Hair follicle dermal papilla cell (primary cell): ENCODE results near the gene NAV1. TPM values are rescaled to one million over a fixed set of nuclear protein-coding genes. Genes with fewer than 3 reads are reported as not detected.

Experiments used
- total RNA-seq: library from RNA; depleted of rRNA; stranded (reverse); fragments of >200 nt; gene quantifications from 2 replicates; pipeline ENCODE4 v1.2.3, GENCODE V29; 2012

Gene NAV1, protein sequence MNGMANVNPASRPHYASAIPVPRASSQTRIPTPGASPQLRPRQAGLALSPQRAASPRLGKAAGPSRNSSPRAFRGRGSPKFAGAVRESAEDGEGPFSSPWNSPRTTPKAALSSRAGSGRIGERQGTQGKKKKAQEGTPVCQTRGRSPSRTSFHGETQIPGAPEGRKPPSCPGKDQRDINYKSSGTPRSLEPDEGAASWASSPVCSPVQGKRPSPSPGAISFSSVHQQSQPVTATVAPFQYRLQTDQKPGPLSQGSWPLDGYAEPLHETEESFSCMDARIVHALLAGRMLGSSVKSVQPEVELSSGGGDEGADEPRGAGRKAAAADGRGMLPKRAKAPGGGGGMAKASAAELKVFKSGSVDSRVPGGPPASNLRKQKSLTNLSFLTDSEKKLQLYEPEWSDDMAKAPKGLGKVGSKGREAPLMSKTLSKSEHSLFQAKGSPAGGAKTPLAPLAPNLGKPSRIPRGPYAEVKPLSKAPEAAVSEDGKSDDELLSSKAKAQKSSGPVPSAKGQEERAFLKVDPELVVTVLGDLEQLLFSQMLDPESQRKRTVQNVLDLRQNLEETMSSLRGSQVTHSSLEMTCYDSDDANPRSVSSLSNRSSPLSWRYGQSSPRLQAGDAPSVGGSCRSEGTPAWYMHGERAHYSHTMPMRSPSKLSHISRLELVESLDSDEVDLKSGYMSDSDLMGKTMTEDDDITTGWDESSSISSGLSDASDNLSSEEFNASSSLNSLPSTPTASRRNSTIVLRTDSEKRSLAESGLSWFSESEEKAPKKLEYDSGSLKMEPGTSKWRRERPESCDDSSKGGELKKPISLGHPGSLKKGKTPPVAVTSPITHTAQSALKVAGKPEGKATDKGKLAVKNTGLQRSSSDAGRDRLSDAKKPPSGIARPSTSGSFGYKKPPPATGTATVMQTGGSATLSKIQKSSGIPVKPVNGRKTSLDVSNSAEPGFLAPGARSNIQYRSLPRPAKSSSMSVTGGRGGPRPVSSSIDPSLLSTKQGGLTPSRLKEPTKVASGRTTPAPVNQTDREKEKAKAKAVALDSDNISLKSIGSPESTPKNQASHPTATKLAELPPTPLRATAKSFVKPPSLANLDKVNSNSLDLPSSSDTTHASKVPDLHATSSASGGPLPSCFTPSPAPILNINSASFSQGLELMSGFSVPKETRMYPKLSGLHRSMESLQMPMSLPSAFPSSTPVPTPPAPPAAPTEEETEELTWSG (N-terminal part only)
- 67.5 and 78.9 TPM in 2 replicates for total RNA-seq

DNA sequence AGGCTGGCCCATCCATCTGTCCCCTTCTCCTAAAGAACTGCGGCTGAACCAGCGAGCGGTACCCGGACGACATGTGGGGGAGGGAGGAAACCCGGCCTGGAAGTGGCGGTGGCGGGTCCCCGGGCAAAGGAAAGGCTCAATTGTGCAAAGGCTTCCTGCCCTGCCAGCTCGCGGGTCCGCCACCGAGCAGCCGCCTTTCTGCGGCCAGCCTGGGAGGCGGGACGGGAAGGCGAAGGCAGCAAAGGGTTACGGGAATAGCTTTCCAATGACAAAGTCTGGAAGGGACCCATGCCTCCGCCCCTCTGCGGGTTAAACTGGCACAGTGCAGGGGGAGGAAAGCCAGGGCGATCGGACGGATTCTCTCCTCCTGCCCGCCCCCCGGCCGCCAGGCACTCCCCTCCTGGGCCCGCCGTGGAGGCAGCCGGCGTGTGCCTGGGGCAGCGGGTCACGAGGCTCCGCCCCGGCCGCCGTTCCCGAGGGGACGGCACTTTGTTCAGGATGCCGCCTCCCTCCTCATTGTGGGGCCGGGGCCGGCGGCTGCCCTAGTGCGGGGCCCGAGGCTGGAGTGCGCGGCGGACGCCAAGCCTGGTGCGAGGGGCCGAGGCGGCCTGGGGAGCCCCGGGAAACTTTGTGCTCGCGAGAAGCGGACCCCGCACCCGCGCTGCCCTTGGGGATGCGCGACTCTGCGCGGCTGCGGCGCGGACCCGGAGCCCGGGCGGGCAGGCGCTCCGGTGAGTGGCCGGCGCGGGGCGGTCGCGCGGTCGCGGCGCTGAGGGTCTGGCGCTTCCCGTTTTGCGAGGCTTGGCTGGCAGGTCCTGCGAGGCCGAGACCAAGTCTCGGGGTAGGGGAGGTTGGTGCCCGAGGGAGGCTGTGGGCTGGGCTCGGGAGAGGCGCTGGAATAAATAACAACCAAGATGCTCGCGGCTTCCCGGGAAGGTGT, at the start of gene NAV1:
Gene NAV1, plus strand, starts transcription at position 516 of the 940 bp plus-strand sequence. CDS start 83,758 bp downstream, outside the sequence.

DNA sequence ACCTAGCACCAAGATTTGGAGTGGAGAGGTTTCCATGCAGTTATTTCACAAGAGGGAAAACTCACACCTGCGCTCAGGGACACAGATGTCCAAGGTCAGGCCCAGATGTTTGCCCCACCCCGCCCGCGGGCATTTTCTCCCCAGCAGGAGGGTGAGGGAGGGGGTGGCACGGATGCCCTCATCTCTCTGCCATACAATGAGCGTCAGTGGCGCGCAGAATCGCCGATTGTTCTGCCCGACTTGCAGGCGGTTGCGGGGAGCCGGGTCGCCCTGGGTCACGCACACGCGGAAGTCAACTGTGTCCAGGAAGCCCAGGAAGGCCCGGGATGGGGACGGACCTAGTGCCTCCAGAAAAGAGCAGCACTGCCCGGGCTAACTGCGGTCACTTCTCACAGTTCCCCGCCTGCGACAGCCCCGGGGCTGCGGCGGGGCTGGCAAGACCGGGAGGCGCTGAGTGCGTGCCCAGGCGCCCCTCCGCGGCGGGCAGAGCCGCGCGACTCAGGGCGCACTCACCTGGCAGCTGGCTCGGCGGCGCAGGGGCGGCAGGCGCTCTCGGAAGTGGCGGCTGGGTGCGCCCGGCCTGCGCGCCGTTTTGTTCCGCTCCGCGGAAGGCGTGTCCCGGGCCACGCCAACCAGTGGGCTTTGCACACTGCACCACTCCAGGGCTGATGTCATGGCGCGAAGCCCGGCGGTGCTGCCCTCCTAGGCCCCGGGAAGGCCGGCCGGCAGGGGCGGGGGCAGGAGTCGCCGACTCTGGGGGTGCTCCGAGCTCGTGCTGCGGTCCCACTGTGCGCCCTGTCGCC, 32.2 kb upstream of the NAV1 start, which contains the start of gene CSRP1:
Gene CSRP1, minus strand, starts transcription at position 567 of the 803 bp plus-strand sequence. CDS start 10,820 bp downstream, outside the sequence.

Other genes with a start within 250 kb of the NAV1 start
- not detected in 2 replicates for gene TNNT2, start 161.4 kb upstream of the NAV1 start, total RNA-seq
- 0.16 TPM in 1 of 2 replicates, not detected in the other for gene LAD1, start 139.8 kb upstream of the NAV1 start, total RNA-seq
- gene TNNI1, start 117.4 kb upstream of the NAV1 start, total RNA-seq: not detected in 2 replicates
- 78.7 and 102 TPM in 2 replicates for gene PHLDA3, start 69.9 kb upstream of the NAV1 start, total RNA-seq
- gene CSRP1, start 32.0 kb upstream of the NAV1 start, total RNA-seq: 363 and 515 TPM in 2 replicates